ENCODE results near the gene BTBD8.
"Not testable (repeated sequence)": the region's sequence is repeated elsewhere in the genome, so short reads cannot be mapped to it uniquely, and the experiment has no call there.

The BTBD8 gene

DNA sequence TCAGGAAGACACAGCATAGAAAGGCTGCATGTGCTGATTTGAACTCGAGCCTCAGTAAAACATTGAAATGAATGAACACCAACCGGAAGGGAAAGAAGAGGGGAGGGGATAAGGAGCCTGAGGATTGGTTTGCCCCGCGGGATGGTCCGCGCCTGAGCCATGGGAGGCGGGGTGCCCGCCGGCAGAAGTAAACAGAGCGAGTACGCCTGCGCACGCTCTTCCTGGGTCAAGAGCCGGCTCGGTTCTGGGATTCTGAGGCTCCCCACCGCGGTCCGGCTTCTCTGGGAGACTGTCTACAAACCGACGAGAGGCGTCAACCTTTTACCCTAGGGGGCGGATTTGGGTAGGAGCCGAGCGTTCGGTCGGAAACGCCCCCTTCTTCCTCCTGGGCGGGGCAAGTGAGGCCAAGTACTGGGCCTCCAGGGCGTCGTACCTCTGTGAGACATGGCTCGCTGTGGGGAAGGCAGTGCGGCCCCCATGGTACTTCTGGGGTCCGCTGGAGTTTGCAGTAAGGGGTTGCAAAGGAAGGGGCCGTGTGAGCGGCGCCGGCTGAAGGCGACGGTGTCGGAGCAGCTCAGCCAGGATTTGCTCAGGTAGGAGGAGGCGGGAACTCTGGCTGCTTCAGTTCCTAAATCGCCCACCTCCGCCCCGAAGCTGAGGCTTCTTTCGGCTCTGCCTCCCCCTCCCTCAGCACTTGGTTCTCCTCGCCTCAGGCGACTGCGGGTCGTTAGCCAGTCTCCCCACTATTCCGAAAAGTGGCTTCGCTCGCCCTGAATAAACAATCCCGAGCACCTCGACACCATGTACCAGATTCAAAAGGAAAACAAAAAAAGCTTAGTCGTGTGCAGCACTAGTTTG is at the start of gene BTBD8:
TSS of gene BTBD8 (plus strand) at position 218 of the 858 bp plus-strand sequence. CDS start at position 445, 227 bp downstream.
- peak; percentile 89 for DNase-seq
- Mint-ChIP-seq H3K36me3 (ENCODE audit: low read depth) (peaks cover 4% of the 10 kb centered on the region), H3K27ac (peak within 1 kb of the TSS; percentile 91), H3K9me3 (no peaks in the 10 kb centered on the region), H3K27me3 (no peaks in the 10 kb centered on the region), H3K4me3 (peak within 1 kb of the TSS; percentile 93), H3K4me1 (ENCODE audit: low read depth) (peaks cover 18% of the 10 kb centered on the region)

DNA sequence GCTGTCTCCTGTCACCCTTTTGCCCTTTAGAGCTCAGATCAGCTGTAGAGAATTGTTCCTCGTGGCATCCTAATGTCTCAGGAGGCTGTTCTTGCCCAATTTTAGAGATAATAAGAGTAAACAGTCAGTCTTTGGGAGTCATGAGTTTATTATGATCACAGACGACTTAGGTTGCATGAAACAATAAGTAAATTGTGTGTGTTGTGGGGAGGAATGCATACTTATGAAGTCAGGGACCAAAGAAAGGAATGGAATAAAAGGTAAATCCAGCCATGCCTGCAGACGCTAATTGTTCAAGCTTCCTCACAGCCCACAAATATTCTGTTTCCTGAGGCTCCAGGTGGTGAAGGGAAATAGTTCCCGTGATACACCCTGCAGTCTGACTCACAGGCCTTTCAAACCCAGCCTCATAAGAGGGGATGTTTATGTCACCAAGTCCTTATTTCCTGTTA is 49.5 kb upstream of the BTBD8 start:
- H3K4me3 Mint-ChIP-seq: peak overlapping the region; percentile 72
- peaks cover 37% of the 10 kb centered on the region for H3K27me3 Mint-ChIP-seq
- no peaks in the 10 kb centered on the region for H3K36me3 Mint-ChIP-seq (ENCODE audit: low read depth)
- no peak for DNase-seq
- H3K4me1 Mint-ChIP-seq (ENCODE audit: low read depth): peaks cover 22% of the 10 kb centered on the region
- peak overlapping the region; percentile 27 for H3K27ac Mint-ChIP-seq
- H3K9me3 Mint-ChIP-seq: no peaks in the 10 kb centered on the region

DNA sequence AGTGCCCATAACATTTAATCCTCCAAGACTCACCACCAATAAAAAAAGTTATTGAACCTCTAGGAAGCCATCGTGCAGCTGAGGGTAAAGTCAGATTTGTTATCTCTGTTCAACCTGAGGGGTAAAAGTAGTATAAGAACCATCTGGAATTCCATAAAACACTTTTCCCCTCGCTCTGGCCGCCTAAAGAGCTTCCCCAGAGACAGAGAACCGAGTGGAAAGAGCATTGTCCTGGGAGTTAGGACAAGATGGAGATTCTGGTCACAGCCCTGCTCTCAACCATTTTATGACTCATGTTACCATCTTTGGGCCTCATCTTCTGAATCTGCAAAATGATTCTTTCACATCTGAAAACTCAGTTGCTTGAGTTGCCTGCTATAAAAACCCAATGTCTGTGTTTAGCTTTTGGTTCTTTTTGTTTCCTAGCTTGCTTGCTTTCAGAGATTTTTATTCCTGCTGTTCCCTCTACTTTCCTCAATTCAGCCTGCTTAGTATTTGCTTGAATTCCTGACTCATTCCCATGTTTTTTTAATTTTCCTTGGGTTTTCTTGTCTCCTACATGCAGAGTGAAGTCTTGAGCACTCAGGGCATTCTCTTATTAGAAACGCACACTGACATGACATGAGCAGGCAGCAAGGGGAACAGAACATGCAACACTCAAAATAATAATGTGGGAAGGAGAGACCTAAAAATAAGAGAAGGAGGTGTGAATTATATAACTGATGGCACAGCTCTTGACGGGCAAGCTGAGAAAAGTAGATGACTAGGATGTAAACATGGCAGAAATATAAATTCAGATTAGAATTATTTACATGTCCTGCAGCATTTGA is 48.6 kb upstream of the BTBD8 start:
- Mint-ChIP-seq H3K4me1 (ENCODE audit: low read depth) (peaks cover 22% of the 10 kb centered on the region), H3K27ac (no peak overlapping the region), H3K9me3 (no peaks in the 10 kb centered on the region), H3K27me3 (peaks cover 36% of the 10 kb centered on the region), H3K4me3 (no peak overlapping the region), H3K36me3 (ENCODE audit: low read depth) (no peaks in the 10 kb centered on the region)
- DNase-seq: no peak

DNA sequence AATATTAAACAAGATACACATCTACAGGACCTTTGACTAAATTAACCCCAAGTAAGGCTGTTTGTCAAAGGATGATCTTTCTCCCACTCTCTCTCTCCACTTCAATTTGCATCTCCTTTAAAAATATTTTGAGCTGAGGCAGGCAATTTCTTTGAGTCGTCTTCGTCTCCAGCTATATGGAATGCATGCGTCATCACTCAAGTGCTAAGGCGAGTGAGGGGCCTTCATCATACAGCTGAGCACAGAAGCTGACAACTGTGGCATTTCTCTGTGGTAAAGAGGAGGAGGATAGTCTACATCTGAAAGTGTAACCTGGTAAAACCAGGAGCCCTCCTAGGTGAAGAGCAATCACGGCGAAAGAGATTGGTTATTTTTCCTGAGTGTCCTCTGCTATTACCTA is 42.7 kb upstream of the BTBD8 start:
- DNase-seq: no peak
- Mint-ChIP-seq H3K4me3 (no peak overlapping the region), H3K27me3 (no peaks in the 10 kb centered on the region), H3K36me3 (ENCODE audit: low read depth) (no peaks in the 10 kb centered on the region), H3K4me1 (ENCODE audit: low read depth) (no peaks in the 10 kb centered on the region), H3K27ac (no peak overlapping the region), H3K9me3 (no peaks in the 10 kb centered on the region)

DNA sequence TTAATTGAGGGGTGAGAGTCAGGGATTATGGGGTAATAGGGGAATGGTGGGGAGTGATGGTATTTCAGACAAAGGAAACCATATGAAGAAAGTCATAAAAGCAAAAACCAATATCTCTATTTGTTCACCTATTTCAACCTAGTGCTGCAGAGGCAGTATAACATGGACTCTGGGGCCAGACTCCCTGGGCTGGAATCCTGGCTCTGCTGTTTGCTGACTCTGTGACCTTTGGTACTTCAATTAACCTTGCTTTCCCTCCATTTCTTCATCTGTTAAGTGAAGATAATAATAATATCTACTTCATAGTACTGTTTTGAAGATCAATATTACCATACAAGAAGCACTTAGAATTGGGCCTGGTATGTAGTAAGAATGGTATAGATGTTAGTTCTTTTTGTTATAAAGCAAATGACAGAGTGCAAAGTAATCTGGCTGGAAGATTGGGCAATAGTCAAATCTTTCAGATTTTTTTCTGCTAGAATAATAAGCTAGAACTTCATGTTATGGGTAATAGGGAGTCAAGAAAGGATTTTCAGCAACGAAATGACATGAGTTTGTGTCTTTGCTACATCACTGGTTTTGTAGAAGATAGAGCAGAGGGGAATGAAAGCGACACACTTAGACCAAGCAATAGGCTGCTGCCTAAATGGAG is 41.3 kb upstream of the BTBD8 start:
- DNase-seq: no peak
- H3K36me3 Mint-ChIP-seq (ENCODE audit: low read depth): no peaks in the 10 kb centered on the region
- no peak overlapping the region for H3K4me3 Mint-ChIP-seq
- H3K9me3 Mint-ChIP-seq: no peaks in the 10 kb centered on the region
- H3K27me3 Mint-ChIP-seq: no peaks in the 10 kb centered on the region
- no peaks in the 10 kb centered on the region for H3K4me1 Mint-ChIP-seq (ENCODE audit: low read depth)
- no peak overlapping the region for H3K27ac Mint-ChIP-seq

DNA sequence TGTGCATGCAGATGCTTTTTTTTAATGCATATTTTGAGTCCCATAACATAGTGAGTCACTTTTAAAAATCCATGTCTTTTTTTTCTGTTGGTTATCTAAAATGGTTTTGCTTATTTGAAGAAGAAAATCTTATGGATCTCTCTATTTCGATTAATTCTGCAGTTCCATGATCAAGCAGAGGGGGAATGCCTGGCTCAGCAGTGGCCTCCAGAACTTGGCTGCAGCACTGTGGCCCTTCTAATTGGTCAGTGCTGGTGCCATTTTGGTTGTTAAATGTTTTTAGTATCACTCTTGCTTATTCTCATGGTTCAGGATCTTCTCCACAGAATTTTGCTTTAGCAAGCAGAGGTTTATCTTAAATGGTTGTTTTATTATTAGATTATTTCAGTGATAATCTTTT is 39.2 kb upstream of the BTBD8 start:
- H3K4me3 Mint-ChIP-seq: no peak overlapping the region
- H3K36me3 Mint-ChIP-seq (ENCODE audit: low read depth): no peaks in the 10 kb centered on the region

DNA sequence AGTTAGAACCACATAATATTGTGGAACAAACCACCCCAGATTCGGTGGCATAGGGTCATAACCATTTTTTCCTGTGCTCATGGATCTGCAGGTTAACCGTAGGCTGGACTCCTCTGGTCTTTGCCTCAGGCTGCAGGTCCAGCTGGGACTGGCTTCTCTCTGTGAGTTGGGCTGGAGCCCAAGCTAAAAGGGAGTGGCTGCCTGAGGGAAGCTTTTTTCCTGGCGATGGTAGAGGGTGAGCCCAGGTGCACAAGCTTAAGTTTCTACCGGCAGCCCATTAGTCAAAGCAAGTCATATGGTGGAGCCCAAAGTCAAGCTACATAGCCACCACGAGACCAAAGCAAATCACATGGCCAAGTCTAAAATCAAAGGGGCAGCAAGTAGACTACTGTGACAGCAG is 36.5 kb upstream of the BTBD8 start:
- H3K36me3 Mint-ChIP-seq (ENCODE audit: low read depth): no peaks in the 10 kb centered on the region

More for the DNA sequence above, 39.2 kb upstream of the BTBD8 start:
- no peaks in the 10 kb centered on the region for H3K4me1 Mint-ChIP-seq (ENCODE audit: low read depth)
- H3K27me3 Mint-ChIP-seq: no peaks in the 10 kb centered on the region
- H3K9me3 Mint-ChIP-seq: no peaks in the 10 kb centered on the region
- no peak overlapping the region for H3K27ac Mint-ChIP-seq
- no peak for DNase-seq

DNA sequence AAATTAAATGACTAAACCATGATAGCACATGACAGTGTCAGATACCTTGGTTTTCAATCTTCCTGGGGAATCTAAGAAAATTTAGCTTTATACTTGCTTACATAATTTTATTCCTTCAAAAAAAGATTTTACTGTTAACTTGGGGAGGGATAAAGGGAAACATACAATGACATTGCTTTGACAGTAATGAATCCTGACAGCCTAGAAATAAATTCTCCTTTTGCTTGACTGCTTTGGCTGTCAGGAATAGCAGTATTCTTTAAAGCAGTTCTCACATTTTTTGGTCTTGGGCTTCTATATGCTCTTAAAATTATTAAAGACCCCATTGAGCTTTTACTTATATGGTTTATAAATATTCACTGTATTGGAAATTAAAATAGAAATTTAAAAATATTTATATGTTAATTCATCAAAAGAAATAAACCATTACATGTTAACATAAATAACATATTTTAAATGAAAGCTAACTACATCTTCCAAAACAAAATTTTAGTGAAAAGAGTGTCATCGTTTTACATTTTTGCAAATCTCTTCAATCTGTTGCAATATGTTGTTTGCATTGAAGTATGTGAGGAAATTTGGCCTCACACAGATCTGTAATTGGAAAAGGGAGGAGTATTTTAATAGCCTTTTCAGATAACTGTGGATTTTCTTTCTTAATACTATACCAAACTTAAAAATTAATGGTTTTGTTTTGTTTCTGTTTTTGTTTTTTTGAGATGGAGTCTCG is 34.2 kb upstream of the BTBD8 start:
- H3K4me3 Mint-ChIP-seq: no peak overlapping the region
- DNase-seq: no peak
- H3K9me3 Mint-ChIP-seq: no peaks in the 10 kb centered on the region
- H3K4me1 Mint-ChIP-seq (ENCODE audit: low read depth): no peaks in the 10 kb centered on the region
- no peaks in the 10 kb centered on the region for H3K36me3 Mint-ChIP-seq (ENCODE audit: low read depth)
- H3K27me3 Mint-ChIP-seq: peaks cover 3% of the 10 kb centered on the region
- H3K27ac Mint-ChIP-seq: no peak overlapping the region

More for the DNA sequence above, 36.5 kb upstream of the BTBD8 start:
- no peak for DNase-seq
- no peaks in the 10 kb centered on the region for H3K4me1 Mint-ChIP-seq (ENCODE audit: low read depth)
- H3K4me3 Mint-ChIP-seq: no peak overlapping the region
- peaks cover 3% of the 10 kb centered on the region for H3K27me3 Mint-ChIP-seq
- H3K9me3 Mint-ChIP-seq: no peaks in the 10 kb centered on the region
- no peak overlapping the region for H3K27ac Mint-ChIP-seq

DNA sequence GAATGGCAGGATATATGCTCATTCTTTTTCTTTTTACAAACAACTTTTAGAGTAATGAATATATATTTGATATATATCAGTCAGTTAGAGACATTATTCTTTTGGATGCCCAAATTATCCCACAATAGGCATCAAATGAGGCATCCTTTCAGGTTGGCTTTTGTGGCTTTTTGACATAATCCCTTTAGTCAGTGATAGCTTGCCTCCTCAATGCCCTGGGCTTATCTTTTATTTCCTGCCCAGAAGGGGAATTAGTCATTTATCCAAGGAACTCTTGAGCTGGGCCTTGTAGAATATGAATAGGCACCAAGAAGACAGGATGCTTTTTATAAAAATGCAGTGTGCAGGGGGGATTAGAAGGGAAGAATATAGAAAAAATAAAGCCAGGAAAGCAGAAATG is 28.2 kb upstream of the BTBD8 start:
- Mint-ChIP-seq H3K4me1 (ENCODE audit: low read depth) (no peaks in the 10 kb centered on the region), H3K27me3 (no peaks in the 10 kb centered on the region), H3K36me3 (ENCODE audit: low read depth) (no peaks in the 10 kb centered on the region), H3K4me3 (no peak overlapping the region), H3K27ac (no peak overlapping the region), H3K9me3 (no peaks in the 10 kb centered on the region)
- DNase-seq: no peak

DNA sequence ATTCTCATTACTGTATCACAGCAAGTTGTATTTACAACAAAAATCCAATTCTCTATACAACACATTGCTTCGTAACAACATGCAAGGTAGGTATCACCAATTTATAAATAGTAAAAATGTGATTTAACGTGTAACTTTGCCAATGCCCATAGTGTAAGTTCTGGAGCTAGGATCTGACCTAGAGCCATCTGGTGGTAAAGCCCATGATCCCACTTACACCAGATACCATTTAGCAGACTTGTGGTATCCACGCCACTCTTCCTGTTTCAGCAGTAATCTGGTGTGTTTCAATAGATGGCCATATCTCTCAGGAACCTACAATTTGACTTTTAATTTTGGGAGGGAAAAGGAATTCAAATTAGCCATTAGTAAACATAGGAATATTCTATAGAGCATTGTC is 15.1 kb upstream of the BTBD8 start:
- no peaks in the 10 kb centered on the region for H3K9me3 Mint-ChIP-seq
- H3K27ac Mint-ChIP-seq: no peak overlapping the region
- no peaks in the 10 kb centered on the region for H3K4me1 Mint-ChIP-seq (ENCODE audit: low read depth)
- H3K36me3 Mint-ChIP-seq (ENCODE audit: low read depth): no peaks in the 10 kb centered on the region
- H3K4me3 Mint-ChIP-seq: no peak overlapping the region
- H3K27me3 Mint-ChIP-seq: no peaks in the 10 kb centered on the region
- no peak for DNase-seq

DNA sequence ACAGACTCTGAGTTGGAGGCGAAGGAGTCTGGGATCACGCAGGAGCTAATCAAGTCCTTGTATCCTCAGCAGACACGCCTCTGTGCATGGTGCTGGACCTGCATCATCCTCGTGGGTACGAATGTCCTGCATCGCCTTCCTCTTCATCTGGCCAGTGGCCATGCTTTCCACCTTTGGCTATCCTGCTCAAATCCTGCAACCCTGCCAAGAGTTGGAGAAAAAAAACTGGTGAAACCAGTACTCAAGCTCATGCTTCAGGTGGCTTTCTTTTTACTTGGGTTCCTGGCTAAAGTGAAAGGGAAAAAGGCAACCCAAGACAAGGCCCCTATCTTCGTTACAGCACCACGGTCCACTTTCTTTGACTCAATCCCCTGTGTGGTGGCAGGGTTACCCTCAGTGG is 13.8 kb upstream of the BTBD8 start:
- no peak for DNase-seq
- Mint-ChIP-seq H3K36me3 (ENCODE audit: low read depth) (no peaks in the 10 kb centered on the region), H3K9me3 (no peaks in the 10 kb centered on the region), H3K27me3 (no peaks in the 10 kb centered on the region), H3K4me1 (ENCODE audit: low read depth) (no peaks in the 10 kb centered on the region), H3K4me3 (no peak overlapping the region), H3K27ac (no peak overlapping the region)

DNA sequence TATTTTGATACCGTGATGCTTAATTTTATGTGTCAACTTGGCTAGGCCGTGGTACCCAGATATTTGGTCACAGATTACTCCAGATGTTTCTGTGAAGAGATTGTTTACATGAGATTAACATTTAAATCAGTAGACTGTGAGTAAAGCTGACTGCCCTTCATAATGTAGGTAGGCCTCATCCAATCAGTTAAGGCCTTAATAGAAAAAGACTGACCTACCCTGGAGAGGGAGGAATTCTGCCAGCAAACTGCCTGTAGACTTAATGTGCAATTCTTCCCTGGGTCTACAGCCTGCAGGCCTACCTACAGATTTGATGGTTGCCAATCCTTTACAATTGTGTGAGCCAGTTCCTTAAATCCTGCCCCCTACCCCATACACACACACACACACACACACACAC is 9.3 kb upstream of the BTBD8 start:
- H3K27me3 Mint-ChIP-seq: no peaks in the 10 kb centered on the region
- no peak overlapping the region for H3K4me3 Mint-ChIP-seq
- H3K4me1 Mint-ChIP-seq (ENCODE audit: low read depth): no peaks in the 10 kb centered on the region
- H3K36me3 Mint-ChIP-seq (ENCODE audit: low read depth): no peaks in the 10 kb centered on the region
- no peak overlapping the region for H3K27ac Mint-ChIP-seq
- H3K9me3 Mint-ChIP-seq: no peaks in the 10 kb centered on the region
- no peak for DNase-seq

DNA sequence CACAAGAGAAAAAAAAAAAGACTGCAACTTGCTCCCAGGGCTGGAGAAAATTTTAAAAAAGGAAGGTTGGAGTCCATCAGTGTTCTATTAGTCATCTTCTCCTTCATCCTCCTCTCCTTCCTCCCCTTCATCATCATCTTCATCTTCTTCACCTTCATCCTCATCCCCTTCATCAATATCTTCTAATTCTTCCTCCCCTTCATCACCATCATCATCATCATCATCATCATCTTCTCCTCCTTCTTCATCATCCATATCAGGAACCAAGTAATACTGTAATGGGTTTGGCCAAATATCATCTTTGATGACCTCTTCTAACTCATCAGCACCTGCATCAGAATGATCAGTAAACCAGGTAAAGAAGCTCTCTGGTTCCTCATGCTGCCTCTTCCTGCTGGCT is 5.7 kb upstream of the BTBD8 start:
- not testable (repeated sequence) for H3K9me3 Mint-ChIP-seq; H3K27ac Mint-ChIP-seq; H3K36me3 Mint-ChIP-seq (ENCODE audit: low read depth); H3K4me1 Mint-ChIP-seq (ENCODE audit: low read depth); H3K27me3 Mint-ChIP-seq; DNase-seq; H3K4me3 Mint-ChIP-seq

DNA sequence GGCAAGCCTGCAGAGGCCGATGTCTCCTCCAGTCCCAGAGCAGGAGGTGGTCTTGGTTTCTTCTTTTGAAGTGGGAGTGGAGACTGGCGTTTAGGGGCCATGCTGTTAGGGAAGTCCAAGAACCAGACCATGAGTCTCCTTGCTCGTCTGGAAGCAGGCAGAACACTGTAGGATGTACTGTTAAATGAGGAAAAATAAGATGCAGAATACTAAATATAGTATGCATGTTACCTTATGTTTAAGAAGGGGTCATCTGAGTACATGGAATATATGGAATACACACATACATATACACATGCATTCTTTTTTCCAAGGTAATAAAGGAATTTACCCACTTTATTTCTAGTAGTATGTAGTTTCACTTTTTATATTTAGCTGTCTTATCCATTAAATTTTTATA is 4.8 kb upstream of the BTBD8 start, which contains the start of gene SETSIP:
TSS of gene SETSIP (minus strand) at position 101 of the 400 bp plus-strand sequence. CDS start at position 101, 0 bp downstream.
- H3K27ac Mint-ChIP-seq: no peak within 1 kb of the TSS
- no peaks in the 10 kb centered on the region for H3K9me3 Mint-ChIP-seq
- no peaks in the 10 kb centered on the region for H3K27me3 Mint-ChIP-seq
- peaks cover 2% of the 10 kb centered on the region for H3K36me3 Mint-ChIP-seq (ENCODE audit: low read depth)
- no peak within 1 kb of the TSS for H3K4me3 Mint-ChIP-seq
- no peak for DNase-seq
- peaks cover 6% of the 10 kb centered on the region for H3K4me1 Mint-ChIP-seq (ENCODE audit: low read depth)

All from activated T-cell treated with anti-CD3 and anti-CD28 coated beads, Interleukin-2, amount 50 U/mL, for 24 hours (primary cell).